GM12891 (cell line): ENCODE data around the gene BRK1.
"Not testable (repeated sequence)": the region's sequence is repeated elsewhere in the genome, so short reads cannot be mapped to it uniquely, and the experiment has no call there.

Experiments
- POLR2A ChIP-seq: IDR thresholded peaks from 2 replicates; pipeline ENCODE4 v1.6.1; 2011; ENCODE audit warnings: low read depth, low read length, control low read depth
- POLR2AphosphoS5 ChIP-seq: IDR thresholded peaks from 2 replicates; pipeline ENCODE4 v1.6.1; 2011; ENCODE audit warnings: low read depth, low read length, control low read depth

- not testable (repeated sequence) for TF ChIP-seq POLR2A, POLR2AphosphoS5
Observed at GRCh38 chr3:10164201-10164545, 48.7 kb downstream of the BRK1 start.
